K562 (cell line): ENCODE results near the gene RARG.

Experiments used
- ATF7 ChIP-seq: fragments of 450-650 bp; IDR thresholded peaks from 2 replicates; pipeline ENCODE4 v1.7.1; 2014; ENCODE audit warnings: mild to moderate bottlenecking, moderate library complexity
- DPF2 ChIP-seq: fragments of 450-650 bp; IDR thresholded peaks from 2 replicates; pipeline ENCODE4 v1.6.1; 2016
- ELF4 ChIP-seq: fragments of 450-650 bp; formaldehyde crosslinking; IDR thresholded peaks from 2 replicates; pipeline ENCODE4 v1.4.0; 2022; ENCODE audit warnings: missing genetic modification characterization
- EZH2 ChIP-seq: IDR thresholded peaks from 2 replicates; pipeline ENCODE4 v1.6.1; 2012; ENCODE audit warnings: low read depth, mild to moderate bottlenecking, inconsistent platforms, low read length, borderline replicate concordance
- HDAC3 ChIP-seq: fragments of 450-650 bp; IDR thresholded peaks from 2 replicates; pipeline ENCODE4 v1.6.1; 2018; ENCODE audit warnings: borderline replicate concordance, mild to moderate bottlenecking, moderate library complexity; ENCODE audit not compliant: partially characterized antibody
- NRF1 ChIP-seq, 2 experiments: fragments of 450-650 bp; IDR thresholded peaks in 1 of 2; conservative IDR thresholded peaks in 1 of 2; 2 replicates each; pipeline ENCODE4 v1.6.1; 2014; ENCODE audit warnings: mild to moderate bottlenecking in 2 of 2
- POLR2A ChIP-seq: fragments of 450-650 bp; conservative IDR thresholded peaks from 2 replicates; pipeline ENCODE4 v1.6.1; 2016
- SMARCC2 ChIP-seq: fragments of 450-650 bp; IDR thresholded peaks from 2 replicates; pipeline ENCODE4 v1.6.1; 2017; ENCODE audit warnings: antibody characterized with exemption, moderate library complexity, mild to moderate bottlenecking, low read depth

GRCh38 chr12:53219292-53219955, 12.6 kb downstream of the RARG start:
- TF ChIP-seq DPF2 = peak; percentile 34; the same call in 1 of the 2 replicates
- no peak for TF ChIP-seq EZH2
- TF ChIP-seq HDAC3 = no peak
- TF ChIP-seq POLR2A = no peak
- no peak for TF ChIP-seq SMARCC2
- no peak for TF ChIP-seq ELF4 (CRISPR knock-in tag)
- TF ChIP-seq NRF1 (conservative IDR thresholded peaks at IDR 0.05 in 1 of 2, IDR thresholded peaks at IDR 0.05 in 1 of 2) = 0 out of 4 replicates have a peak, but pooled peaks of 1 of the 2 experiments have one; percentile 33
- TF ChIP-seq ATF7 = no peak
